ENCODE results near the gene SELENON. TPM values are rescaled to one million over a fixed set of nuclear protein-coding genes. Genes with fewer than 3 reads are reported as not detected.

The SELENON gene
- total and polyA plus RNA-seq, 2 of the 13 experiments (the other 11 are each of a cell fraction or from before 2014, with no cell fraction given): 3.8 to 8.0 TPM

GRCh38 chr1:25779894-25780293 lies 20.1 kb upstream of the SELENON start:
- BruUV-seq (replicated peaks): no TSS peak

GRCh38 chr1:25780318-25781129 lies 19.5 kb upstream of the SELENON start:
- peak; percentile 34 for DNase-seq (ENCODE audit: low spot score)
- BruUV-seq (replicated peaks): no TSS peak
- in situ Hi-C loops (cut with HindIII; ENCODE audit: extremely low pct_ligation_motif_present, low pct_unique_long_range_greater_than_20kb) (no loop called here), intact Hi-C loops (cut with micrococcal nuclease; ENCODE audit: unreplicated experiment) (no loop called here)
- peak; percentile 81 for ATAC-seq
- H3K79me2 ChIP-seq (ENCODE audit: insufficient read depth, low read length): no peaks in the 10 kb centered on the region
- H3K9me3 ChIP-seq (ENCODE audit: low read length): no peaks in the 10 kb centered on the region
- TF ChIP-seq CTCF (CRISPR knock-in tag; IDR thresholded peaks at IDR 0.05) (peak; percentile 25; the same call in 1 of the 2 replicates), ZNF274 (CRISPR knock-in tag; IDR thresholded peaks at IDR 0.05) (peak; percentile 45; the same call in 1 of the 2 replicates), RBAK (CRISPR knock-in tag; IDR thresholded peaks at IDR 0.05) (no peak), HNF4A (CRISPR knock-in tag; IDR thresholded peaks at IDR 0.05) (peak; percentile 27), RFX3 (CRISPR knock-in tag; IDR thresholded peaks at IDR 0.05) (no peak), MAFF (IDR thresholded peaks at IDR 0.05; ENCODE audit: low read depth, low read length) (0 out of 2 replicates have a peak, but pooled peaks have one; percentile 14), NFATC3 (CRISPR knock-in tag; IDR thresholded peaks at IDR 0.05) (0 out of 2 replicates have a peak, but pooled peaks have one; percentile 21), PAWR (CRISPR knock-in tag; IDR thresholded peaks at IDR 0.05; ENCODE audit: borderline replicate concordance) (no peak), ZNF652 (CRISPR knock-in tag; IDR thresholded peaks at IDR 0.05; ENCODE audit: borderline replicate concordance, low read depth) (peak; percentile 42; the same call in 1 of the 2 replicates)
- ChIA-PET POLR2A (no interaction called here), CTCF (ENCODE audit: low intra/inter-chr PET ratio, low total read pairs) (no interaction called here)
- peak; percentile 47 for FAIRE-seq
- H2AFZ ChIP-seq (ENCODE audit: low read length): no peak overlapping the region
- no peak overlapping the region for H3K9ac ChIP-seq (ENCODE audit: insufficient read depth, low read depth, low read length)
- H3K27ac ChIP-seq (ENCODE audit: extremely low read length, insufficient read depth, low read length): no peak overlapping the region
- 5% methylated on average over 9 of the region's 14 CpGs for WGBS (ENCODE audit: low lambda C conversion rate)
- H3K36me3 ChIP-seq (replicated peaks in 1 of 2; ENCODE audit: control insufficient read depth in 1 of 2, insufficient read depth in 2 of 2, low read length in 2 of 2): no peaks in the 10 kb centered on the region
- peak overlapping the region; percentile 24; the same call in 1 of the 2 replicates for H3K4me2 ChIP-seq (ENCODE audit: low read depth, low read length)
- peaks cover 29% of the 10 kb centered on the region for H3K4me1 ChIP-seq (ENCODE audit: insufficient read depth, low read length)
- H4K20me1 ChIP-seq (ENCODE audit: insufficient read depth, low read length): no peaks in the 10 kb centered on the region
- H3K27me3 ChIP-seq (ENCODE audit: control insufficient read depth in 1 of 2, insufficient read depth in 2 of 2, low read length in 2 of 2): peaks cover 0 to 32% of the 10 kb centered on the region in 2 experiments; a peak in 4 of 5 replicates
- H3K4me3 ChIP-seq (replicated peaks in 1 of 3; ENCODE audit: insufficient read depth in 1 of 3, low read depth in 2 of 3, low read length in 3 of 3): no peak overlapping the region; a peak in 1 of 6 replicates

More at GRCh38 chr1:25779894-25780293, 20.1 kb upstream of the SELENON start:
- Histone ChIP-seq H4K20me1 (ENCODE audit: insufficient read depth, low read length) (no peaks in the 10 kb centered on the region), H3K79me2 (ENCODE audit: insufficient read depth, low read length) (no peaks in the 10 kb centered on the region), H2AFZ (ENCODE audit: low read length) (no peak overlapping the region), H3K4me2 (ENCODE audit: low read depth, low read length) (no peak overlapping the region), H3K27ac (ENCODE audit: extremely low read length, insufficient read depth, low read length) (no peak overlapping the region), H3K36me3 (replicated peaks in 1 of 2; ENCODE audit: control insufficient read depth in 1 of 2, insufficient read depth in 2 of 2, low read length in 2 of 2) (no peaks in the 10 kb centered on the region), H3K9ac (ENCODE audit: insufficient read depth, low read depth, low read length) (no peak overlapping the region), H3K4me3 (replicated peaks in 1 of 3; ENCODE audit: insufficient read depth in 1 of 3, low read depth in 2 of 3, low read length in 3 of 3) (no peak overlapping the region), H3K9me3 (ENCODE audit: low read length) (no peaks in the 10 kb centered on the region), H3K27me3 (ENCODE audit: control insufficient read depth in 1 of 2, insufficient read depth in 2 of 2, low read length in 2 of 2) (peaks cover 0 to 32% of the 10 kb centered on the region in 2 experiments; a peak in 4 of 5 replicates), H3K4me1 (ENCODE audit: insufficient read depth, low read length) (peaks cover 32% of the 10 kb centered on the region)
- CTCF ChIA-PET (ENCODE audit: low intra/inter-chr PET ratio, low total read pairs): no interaction called here
- intact Hi-C loops (cut with micrococcal nuclease; ENCODE audit: unreplicated experiment) (loop anchor here (10.0 kb wide), 1 partner anchor 85 kb away; no protein-coding TSS in a partner anchor), in situ Hi-C loops (cut with HindIII; ENCODE audit: extremely low pct_ligation_motif_present, low pct_unique_long_range_greater_than_20kb) (no loop called here)
- POLR2A ChIA-PET: no interaction called here
- WGBS (ENCODE audit: low lambda C conversion rate): 35% methylated on average over 4 of the region's 4 CpGs
- TF ChIP-seq ZNF839 (CRISPR knock-in tag; IDR thresholded peaks at IDR 0.05; ENCODE audit: borderline replicate concordance) (no peak), ATM (IDR thresholded peaks at IDR 0.05; ENCODE audit: borderline replicate concordance) (no peak), ZNF768 (CRISPR knock-in tag; IDR thresholded peaks at IDR 0.05) (peak; percentile 91), HDAC1 (CRISPR knock-in tag; IDR thresholded peaks at IDR 0.05) (no peak), ZNF446 (CRISPR knock-in tag; IDR thresholded peaks at IDR 0.05) (no peak), ZNF558 (CRISPR knock-in tag; IDR thresholded peaks at IDR 0.05; ENCODE audit: borderline replicate concordance) (no peak), MAFF (IDR thresholded peaks at IDR 0.05; ENCODE audit: low read depth, low read length) (no peak)
- no peak for ATAC-seq
- no peak for FAIRE-seq
- no peak for DNase-seq (ENCODE audit: low spot score)
